ENCODE results near the gene FGF3. TPM values are rescaled to one million over a fixed set of nuclear protein-coding genes. Genes with fewer than 3 reads are reported as not detected.

The FGF3 gene
- total RNA-seq, 1 donor from 2014 or later, result not detected

DNA sequence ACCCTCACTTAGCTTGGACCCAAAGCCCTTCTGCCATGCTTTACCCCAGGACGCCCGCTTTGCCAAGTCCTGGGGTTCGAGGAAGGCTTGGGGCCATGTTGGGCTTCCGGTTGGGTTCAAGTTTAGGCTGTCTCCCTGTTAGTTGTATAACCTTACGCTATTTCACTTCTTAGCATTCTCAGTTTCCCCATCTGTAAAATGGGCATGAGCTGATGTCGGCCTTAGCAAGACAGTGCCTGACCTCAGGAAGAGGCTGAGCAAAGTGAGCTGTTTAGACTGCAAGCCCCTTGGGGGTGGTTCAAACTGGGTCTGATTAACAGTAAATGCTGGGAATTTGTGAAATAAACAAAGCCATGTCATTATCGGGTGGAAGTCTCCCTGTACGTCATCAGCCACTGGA, 40.8 kb downstream of the FGF3 start:
- Histone ChIP-seq H3K36me3 (no peaks in the 10 kb centered on the region), H3K4me1 (no peaks in the 10 kb centered on the region), H3K27me3 (ENCODE audit: low read depth) (peaks cover 45% of the 10 kb centered on the region), H3K27ac (no peak overlapping the region), H3K9me3 (no peaks in the 10 kb centered on the region), H3K4me3 (no peak overlapping the region)
- intact Hi-C loops (cut with DNase I), result no loop called here
- ATAC-seq (no peak), DNase-seq (no peak)
- TF ChIP-seq, protein P1, sequence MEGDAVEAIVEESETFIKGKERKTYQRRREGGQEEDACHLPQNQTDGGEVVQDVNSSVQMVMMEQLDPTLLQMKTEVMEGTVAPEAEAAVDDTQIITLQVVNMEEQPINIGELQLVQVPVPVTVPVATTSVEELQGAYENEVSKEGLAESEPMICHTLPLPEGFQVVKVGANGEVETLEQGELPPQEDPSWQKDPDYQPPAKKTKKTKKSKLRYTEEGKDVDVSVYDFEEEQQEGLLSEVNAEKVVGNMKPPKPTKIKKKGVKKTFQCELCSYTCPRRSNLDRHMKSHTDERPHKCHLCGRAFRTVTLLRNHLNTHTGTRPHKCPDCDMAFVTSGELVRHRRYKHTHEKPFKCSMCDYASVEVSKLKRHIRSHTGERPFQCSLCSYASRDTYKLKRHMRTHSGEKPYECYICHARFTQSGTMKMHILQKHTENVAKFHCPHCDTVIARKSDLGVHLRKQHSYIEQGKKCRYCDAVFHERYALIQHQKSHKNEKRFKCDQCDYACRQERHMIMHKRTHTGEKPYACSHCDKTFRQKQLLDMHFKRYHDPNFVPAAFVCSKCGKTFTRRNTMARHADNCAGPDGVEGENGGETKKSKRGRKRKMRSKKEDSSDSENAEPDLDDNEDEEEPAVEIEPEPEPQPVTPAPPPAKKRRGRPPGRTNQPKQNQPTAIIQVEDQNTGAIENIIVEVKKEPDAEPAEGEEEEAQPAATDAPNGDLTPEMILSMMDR (IDR thresholded peaks at IDR 0.05), result no peak

DNA sequence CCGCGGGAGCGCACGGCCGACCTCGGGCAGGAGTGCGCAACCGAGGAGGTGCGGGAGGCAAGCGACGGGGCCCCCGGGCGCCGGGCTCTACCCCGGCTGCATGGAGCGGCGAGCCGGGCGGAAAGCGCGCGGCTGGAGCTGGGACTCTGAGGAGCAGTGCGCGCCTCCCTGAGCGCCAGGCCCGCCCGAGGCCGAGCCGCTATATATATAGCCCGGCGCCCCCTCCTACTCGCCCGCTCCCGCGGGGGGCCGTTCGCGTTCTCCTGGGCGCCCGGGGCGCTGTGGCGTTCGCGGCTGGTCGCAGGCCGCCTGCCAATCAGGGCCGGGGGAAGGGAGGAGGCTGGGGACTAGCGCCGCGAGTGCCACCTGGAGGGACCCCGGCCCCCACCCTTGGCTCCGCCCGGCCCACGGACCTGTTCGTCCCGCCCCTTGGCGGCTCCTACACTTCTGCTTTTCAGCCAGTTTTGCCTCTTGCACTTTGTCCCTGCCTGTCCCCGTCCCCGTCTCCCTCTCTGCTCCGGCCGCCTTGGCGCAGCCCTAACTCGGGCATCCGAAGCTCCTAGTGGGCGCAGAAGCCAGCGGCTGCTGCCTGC, 44.0 kb downstream of the FGF3 start, which contains the start of gene FGF4:
TSS of gene FGF4 (minus strand) at position 179 of the 593 bp plus-strand sequence. CDS start 257 bp downstream, outside the sequence.
- Histone ChIP-seq H3K4me1 (no peaks in the 10 kb centered on the region), H3K27ac (no peak within 1 kb of the TSS), H3K27me3 (ENCODE audit: low read depth) (peaks cover 71% of the 10 kb centered on the region), H3K9me3 (no peaks in the 10 kb centered on the region), H3K4me3 (no peak within 1 kb of the TSS), H3K36me3 (no peaks in the 10 kb centered on the region)
- no peak for ATAC-seq
- TF ChIP-seq, protein P1 (IDR thresholded peaks at IDR 0.05), result no peak
- intact Hi-C loops (cut with DNase I), result no loop called here
- DNase-seq, result no peak

DNA sequence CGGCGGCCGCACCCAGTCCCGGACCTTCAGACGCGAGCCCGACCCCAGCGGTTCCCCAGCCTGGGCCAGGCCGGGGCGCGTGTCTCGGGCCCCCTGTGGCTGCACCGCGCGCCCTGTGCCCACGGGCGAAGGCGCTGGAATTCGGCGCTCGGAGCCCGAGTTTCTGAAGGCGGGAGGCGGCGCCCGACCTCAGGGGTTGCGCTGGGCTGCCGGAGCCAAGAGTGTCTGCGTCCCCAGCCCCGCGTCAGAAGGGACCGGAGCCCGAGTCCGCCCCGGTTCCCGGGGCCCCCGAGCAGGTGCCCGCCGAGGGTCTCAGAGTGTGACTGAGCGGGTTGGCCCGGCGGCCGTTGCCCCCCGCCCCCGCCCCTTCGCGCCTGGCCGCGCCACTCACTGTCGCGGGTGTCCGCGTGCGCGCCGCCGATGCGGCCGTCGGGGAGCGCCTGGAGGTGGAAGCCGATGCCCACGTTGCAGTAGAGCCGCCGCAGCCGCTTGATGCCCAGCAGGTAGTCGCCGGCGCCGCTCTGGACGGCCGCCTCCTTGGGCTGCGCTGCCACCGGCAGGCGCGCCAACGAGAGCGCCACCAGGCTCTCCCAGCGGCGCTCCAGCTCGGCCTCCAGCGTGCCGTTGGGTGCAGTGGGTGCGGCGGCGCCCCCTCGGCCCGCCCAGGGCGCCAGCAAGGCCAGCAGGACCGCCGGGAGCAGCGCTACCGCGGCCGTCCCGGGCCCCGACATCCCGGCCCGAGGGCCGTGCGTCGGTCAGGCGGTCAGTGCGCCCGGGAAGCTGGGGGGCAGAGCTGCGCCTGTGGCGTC, 44.7 kb downstream of the FGF3 start:
- Histone ChIP-seq H3K4me1 (no peaks in the 10 kb centered on the region), H3K9me3 (no peaks in the 10 kb centered on the region), H3K4me3 (no peak overlapping the region), H3K27me3 (ENCODE audit: low read depth) (peaks cover 71% of the 10 kb centered on the region), H3K36me3 (no peaks in the 10 kb centered on the region), H3K27ac (no peak overlapping the region)
- intact Hi-C loops (cut with DNase I), result no loop called here
- peak in 1 of 2 donors; percentile 22 for ATAC-seq
- TF ChIP-seq, protein P1 (IDR thresholded peaks at IDR 0.05), result no peak
- DNase-seq, result no peak

DNA sequence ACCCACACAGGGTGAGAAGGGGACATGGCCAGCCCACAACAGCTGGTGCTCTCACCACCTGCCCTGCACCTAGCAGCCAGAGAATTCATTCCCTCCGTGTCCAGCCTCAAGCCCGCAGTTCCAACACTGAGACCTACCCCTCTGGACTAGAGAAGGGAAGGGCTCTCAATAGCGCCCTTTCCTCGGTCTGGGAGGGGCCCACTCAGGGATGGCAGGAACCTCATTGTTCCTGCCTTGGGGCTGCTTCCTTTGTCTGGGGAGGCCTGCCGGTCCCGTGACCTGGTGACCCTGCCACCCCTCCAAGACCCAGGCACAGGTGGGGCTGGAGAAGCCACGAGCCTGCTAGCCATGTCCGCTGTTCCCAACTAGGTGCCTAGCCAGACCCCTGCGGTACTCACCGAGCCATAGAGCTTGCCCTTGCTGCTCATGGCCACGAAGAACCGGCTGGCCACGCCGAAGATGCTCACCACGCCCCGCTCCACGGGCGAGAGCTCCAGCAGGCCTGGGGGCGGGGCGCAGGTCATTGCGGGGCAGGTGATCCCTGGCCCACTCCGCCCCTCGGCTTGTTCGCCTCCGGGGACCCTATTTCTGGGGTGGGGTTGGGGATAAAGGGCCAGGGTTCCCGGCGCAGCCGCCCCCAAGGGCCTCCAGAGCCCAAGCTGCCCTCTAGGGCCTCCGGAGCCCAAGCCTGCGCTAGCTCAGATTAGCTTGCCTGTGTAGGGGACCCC, 45.4 kb downstream of the FGF3 start:
- Histone ChIP-seq H3K9me3 (no peaks in the 10 kb centered on the region), H3K4me1 (no peaks in the 10 kb centered on the region), H3K36me3 (no peaks in the 10 kb centered on the region), H3K27me3 (ENCODE audit: low read depth) (peaks cover 75% of the 10 kb centered on the region), H3K4me3 (no peak overlapping the region), H3K27ac (no peak overlapping the region)
- DNase-seq (no peak), ATAC-seq (no peak)
- intact Hi-C loops (cut with DNase I), result no loop called here
- TF ChIP-seq, protein P1 (IDR thresholded peaks at IDR 0.05), result no peak

DNA sequence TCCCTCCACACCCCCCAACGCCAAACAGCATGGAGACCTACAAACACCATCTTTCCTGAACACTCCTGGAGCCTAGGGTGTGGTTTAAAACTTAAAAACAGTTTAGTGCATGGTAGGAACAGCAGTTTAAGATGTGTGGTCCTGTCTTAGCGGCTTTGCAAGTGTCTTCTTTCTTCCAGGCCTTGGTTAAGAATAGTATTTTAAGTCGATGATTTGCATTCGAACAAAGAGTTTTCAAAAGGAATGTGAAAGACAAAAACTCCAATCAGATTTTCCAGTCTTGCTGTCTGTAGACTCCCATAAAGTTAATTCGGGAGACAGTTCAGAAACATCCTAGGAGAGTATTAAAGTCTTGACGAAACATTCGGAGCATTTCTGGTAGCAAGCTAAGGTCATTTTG, 47.8 kb downstream of the FGF3 start:
- H3K27me3 ChIP-seq (ENCODE audit: low read depth), result peaks cover 61% of the 10 kb centered on the region
- no peak for ATAC-seq

More for the DNA sequence above, 47.8 kb downstream of the FGF3 start:
- no peak for DNase-seq
- TF ChIP-seq, protein P1 (IDR thresholded peaks at IDR 0.05), result no peak
- no peaks in the 10 kb centered on the region for H3K36me3 ChIP-seq
- no peak overlapping the region for H3K4me3 ChIP-seq
- H3K27ac ChIP-seq, result no peak overlapping the region
- no peaks in the 10 kb centered on the region for H3K4me1 ChIP-seq
- intact Hi-C loops (cut with DNase I), result no loop called here
- no peaks in the 10 kb centered on the region for H3K9me3 ChIP-seq

Measured in lower lobe of right lung (tissue), 2 donors.